Measurements from ENCODE around the gene GIMAP5.

Gene GIMAP5

DNA sequence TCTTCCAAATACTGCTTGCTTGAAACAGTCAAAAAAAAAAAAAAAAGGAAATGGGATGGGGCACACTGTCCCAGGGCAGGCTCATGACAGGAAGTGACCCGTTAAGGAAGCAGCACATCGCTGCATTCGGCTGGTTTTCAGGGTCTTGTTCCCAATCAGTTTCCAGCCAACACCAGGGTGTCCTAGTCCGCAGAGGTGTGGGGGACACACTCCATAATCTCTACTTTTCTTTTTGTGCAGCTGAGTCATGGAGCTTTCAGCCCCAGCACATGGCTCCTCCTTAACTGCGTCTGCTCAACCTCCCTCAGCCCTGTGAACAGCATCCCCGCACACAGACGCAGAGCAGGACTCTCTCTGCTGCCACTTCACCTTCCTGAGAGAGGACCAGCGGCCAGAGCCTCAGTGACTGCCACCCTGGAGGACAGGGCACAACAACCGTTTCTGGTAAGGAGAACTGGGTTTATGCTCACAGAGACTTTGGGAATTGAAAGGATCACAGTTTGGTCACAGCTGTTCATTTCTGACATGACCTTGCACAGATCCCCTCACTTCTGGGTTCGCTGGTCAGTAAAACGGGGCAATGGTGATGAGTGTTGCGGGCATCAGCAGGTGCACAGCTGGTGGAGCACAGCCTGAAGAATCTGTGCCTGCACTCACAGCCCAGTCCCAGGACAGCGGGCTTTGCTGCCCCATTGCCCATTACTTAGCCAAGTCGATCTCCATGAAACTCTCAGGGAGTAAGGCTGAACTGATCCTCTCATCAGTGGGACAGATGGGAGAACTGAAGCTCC, at the start of gene GIMAP5:
Gene GIMAP5, plus strand, starts transcription at position 154 of the 791 bp plus-strand sequence. CDS start 3,467 bp downstream, outside the sequence.
- TF ChIP-seq, protein P1, sequence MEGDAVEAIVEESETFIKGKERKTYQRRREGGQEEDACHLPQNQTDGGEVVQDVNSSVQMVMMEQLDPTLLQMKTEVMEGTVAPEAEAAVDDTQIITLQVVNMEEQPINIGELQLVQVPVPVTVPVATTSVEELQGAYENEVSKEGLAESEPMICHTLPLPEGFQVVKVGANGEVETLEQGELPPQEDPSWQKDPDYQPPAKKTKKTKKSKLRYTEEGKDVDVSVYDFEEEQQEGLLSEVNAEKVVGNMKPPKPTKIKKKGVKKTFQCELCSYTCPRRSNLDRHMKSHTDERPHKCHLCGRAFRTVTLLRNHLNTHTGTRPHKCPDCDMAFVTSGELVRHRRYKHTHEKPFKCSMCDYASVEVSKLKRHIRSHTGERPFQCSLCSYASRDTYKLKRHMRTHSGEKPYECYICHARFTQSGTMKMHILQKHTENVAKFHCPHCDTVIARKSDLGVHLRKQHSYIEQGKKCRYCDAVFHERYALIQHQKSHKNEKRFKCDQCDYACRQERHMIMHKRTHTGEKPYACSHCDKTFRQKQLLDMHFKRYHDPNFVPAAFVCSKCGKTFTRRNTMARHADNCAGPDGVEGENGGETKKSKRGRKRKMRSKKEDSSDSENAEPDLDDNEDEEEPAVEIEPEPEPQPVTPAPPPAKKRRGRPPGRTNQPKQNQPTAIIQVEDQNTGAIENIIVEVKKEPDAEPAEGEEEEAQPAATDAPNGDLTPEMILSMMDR (IDR thresholded peaks at IDR 0.05; ENCODE audit: borderline replicate concordance, insufficient read depth, low read depth, low read length), result no peak
- peak within 1 kb of the TSS; percentile 76 for H3K4me3 ChIP-seq (ENCODE audit: low read depth, low read length)

DNA sequence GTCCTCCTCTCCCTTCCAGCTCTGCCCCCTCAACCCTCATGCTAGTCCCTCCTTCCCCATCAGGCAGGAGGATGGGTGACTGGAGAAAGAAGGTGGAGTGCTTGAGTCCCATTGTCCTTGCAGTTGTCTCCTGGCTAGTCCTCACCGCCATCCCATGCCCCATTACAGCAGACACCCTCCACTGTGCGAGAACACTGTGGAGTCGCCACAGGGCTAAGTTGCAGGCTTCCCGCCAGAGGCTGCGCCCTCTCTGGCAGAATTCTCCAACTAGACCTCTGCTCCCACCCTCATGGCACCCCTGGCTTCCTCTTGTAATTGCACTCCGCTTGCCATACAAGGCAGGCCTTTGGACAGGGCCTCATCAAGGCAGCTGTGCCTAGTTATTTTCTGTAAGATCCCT, 48.6 kb upstream of the GIMAP5 start:
- TF ChIP-seq, protein P1 (IDR thresholded peaks at IDR 0.05; ENCODE audit: borderline replicate concordance, insufficient read depth, low read depth, low read length), result no peak
- H3K4me3 ChIP-seq (ENCODE audit: low read depth, low read length), result no peak overlapping the region

DNA sequence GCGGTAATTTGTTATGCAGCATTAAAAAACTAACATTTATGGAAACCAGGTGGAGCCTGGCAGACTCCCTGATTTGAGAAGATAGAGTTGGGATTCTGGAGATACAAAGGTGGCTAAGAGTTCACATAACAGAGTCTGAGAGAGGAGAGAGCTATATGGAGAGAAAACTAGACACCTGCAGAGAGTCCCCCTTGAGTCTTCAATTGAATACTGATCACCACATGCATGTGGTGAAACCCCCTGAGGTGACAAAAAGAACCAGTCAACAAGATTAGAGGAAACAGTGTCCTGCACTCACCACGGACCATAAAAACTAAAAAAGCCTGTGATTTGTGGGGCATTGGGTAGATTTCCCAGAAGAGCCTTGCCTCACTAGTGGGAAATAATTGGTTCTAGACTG, 41.6 kb upstream of the GIMAP5 start:
- TF ChIP-seq, protein P1 (IDR thresholded peaks at IDR 0.05; ENCODE audit: borderline replicate concordance, insufficient read depth, low read depth, low read length), result no peak
- no peak overlapping the region for H3K4me3 ChIP-seq (ENCODE audit: low read depth, low read length)

DNA sequence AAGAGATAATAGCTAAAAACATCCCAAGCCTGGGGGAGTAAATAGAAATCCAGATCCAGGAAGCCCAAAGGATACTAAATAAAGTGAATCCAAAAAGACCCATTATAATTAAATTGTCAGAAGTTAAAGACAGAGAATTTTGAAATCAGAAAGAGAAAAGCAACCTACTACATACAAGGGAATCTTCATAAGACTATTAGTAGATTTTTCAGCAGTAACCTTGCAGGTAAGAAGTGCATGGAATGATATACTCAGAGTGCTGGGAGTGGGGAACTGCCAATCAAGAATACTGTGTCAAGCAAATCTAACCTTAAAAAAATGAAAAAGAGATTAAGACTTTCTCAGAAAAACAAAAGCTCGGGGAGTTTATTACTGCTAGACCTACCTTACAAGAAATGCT, 34.0 kb upstream of the GIMAP5 start:
- TF ChIP-seq, protein P1 (IDR thresholded peaks at IDR 0.05; ENCODE audit: borderline replicate concordance, insufficient read depth, low read depth, low read length), result no peak
- H3K4me3 ChIP-seq (ENCODE audit: low read depth, low read length), result no peak overlapping the region

DNA sequence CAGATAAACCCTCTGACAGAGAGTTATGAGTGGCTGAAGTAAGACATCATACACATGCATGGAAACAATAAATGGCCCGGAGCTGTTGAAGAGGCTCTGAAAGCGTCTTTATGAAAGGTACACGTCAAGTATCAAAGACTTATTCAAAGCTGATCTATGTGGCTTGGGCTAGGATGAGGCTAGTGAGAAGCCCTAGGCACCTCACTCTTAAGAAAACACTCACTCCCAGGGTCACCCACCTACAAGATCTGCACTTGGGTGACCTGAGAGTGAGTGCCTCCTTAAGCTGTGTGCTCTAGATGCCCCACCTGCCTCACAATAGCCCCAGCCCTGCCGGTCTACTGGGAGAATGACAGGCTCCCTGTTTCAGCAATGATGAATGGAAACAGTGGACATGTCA, 21.9 kb upstream of the GIMAP5 start:
- TF ChIP-seq, protein P1 (IDR thresholded peaks at IDR 0.05; ENCODE audit: borderline replicate concordance, insufficient read depth, low read depth, low read length), result peak; percentile 44; the same call in 1 of the 2 replicates
- no peak overlapping the region for H3K4me3 ChIP-seq (ENCODE audit: low read depth, low read length)

DNA sequence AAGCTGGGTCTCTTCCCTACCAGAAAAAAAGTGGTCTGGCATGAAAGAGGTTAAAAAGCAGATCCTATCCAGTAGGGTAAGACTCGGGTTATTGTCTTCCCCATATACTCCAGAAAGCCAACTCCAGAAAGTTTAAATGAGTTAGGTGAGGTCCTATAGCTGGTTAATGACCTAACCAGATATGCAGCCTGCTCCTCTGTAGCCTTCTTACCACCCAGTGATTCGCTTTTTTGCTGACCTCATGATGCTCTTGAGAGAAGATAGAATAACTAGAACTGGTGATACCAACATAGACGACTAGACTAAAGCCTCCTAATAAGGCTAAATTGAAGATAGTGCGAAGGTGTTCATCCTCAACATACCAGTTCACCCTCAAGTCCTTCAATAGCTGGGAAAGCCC, 21.5 kb upstream of the GIMAP5 start:
- no peak overlapping the region for H3K4me3 ChIP-seq (ENCODE audit: low read depth, low read length)
- TF ChIP-seq, protein P1 (IDR thresholded peaks at IDR 0.05; ENCODE audit: borderline replicate concordance, insufficient read depth, low read depth, low read length), result no peak

DNA sequence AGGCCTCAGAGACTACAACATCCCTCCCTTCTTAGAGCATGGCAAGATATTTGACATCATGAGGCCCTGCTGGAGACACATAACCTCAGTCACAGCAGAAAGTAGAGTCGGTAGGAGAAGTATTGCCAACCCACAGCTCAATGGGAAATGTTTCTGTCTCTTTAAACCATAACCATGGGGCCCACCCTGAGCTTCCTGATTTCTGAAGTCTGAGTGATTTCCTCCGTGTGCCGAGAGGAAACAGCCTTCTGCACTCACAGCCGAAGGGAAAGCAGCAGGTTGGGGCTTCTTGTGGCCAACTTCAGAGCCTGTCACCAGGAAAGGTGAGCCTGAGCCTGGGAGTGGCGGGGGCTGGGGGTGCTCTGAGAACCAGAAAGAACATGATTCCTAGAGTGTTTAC, 20.9 kb upstream of the GIMAP5 start, which contains the start of gene GIMAP1:
Gene GIMAP1, plus strand, starts transcription at position 246 of the 400 bp plus-strand sequence. CDS start 2,435 bp downstream, outside the sequence.
- TF ChIP-seq, protein P1 (IDR thresholded peaks at IDR 0.05; ENCODE audit: borderline replicate concordance, insufficient read depth, low read depth, low read length), result no peak
- H3K4me3 ChIP-seq (ENCODE audit: low read depth, low read length), result peak within 1 kb of the TSS; percentile 68
